Activated T-helper 1 cell treated with Interleukin-2 at 50 U/mL for 16 hours (primary cell): Measurements from ENCODE around the gene CHIT1.
"Not testable (repeated sequence)": the region's sequence is repeated elsewhere in the genome, so short reads cannot be mapped to it uniquely, and the experiment has no call there.

Experiments
- DNase-seq: peaks from one replicate; pipeline ENCODE4 v3.0.0-alpha.2; 2020; ENCODE audit warnings: low read depth

CHIT1 gene

GRCh38 chr1:203229471-203230135 lies at the start of gene CHIT1:
Gene CHIT1 (minus strand): TSS chr1:203229673. CDS start chr1:203229636, 37 bp downstream.
- no peak for DNase-seq

DNA sequence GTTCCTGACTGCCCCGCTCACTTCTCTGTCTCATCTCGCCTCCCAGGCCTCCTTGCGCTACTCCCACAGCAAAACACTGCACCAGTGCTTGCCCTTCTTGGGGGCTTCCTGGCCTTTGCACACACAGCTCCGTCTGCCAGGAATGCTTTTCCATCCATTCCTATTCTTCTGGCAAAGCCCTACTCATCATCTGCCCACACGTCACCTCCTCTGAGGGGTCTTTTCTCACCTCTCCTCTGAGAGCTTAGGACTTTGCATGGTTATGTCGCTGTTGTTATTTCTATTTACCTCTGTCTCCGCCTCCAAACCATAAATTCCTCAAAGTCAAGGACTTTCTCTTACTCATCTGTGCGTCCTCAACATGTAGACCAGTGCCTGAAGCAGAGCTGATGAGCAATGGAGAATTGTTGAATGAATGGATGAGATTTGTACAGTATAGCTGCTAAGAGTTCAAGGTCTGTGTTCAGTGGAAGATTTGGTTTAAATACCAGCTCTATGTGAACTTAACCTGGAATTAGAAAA lies 49.5 kb upstream of the CHIT1 start:
- DNase-seq: no peak

- no peak for DNase-seq
Measured at GRCh38 chr1:203278082-203278884, 48.8 kb upstream of the CHIT1 start.

DNA sequence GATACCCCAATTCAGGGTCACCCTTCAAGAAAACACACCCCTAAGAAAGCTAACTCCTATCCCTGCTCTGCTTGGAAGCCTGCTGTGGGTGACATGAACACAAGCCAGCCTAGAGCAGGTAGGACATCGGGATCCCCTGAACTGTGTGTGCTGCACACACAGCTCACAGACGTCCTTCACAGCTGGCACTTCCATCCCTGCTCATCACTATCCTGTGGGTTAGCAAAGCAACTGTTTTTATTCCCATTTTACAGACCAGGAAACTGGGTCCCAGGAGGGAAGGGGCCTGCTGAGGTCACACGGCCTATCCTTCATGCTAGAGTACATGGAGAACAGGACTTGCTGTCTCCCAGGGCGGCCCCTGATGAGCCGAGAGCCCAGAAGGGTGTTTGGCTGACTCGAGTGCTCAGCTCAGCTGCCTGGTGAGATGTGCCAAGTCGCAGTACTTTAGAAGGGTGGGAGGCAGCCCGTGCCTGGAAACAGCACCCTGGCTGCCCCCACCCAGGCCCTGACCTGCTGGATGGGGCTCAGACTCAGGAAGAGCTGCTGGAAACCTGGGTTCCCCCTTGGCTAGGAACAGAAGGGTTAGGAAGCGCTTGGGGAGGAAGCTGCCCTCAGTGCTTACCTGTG lies 47.6 kb upstream of the CHIT1 start:
- DNase-seq: no peak

GRCh38 chr1:203276408-203276807 lies 46.9 kb upstream of the CHIT1 start:
- no peak for DNase-seq

GRCh38 chr1:203275656-203276272 lies 46.3 kb upstream of the CHIT1 start:
- DNase-seq: no peak

- no peak for DNase-seq
Measured at GRCh38 chr1:203274603-203275381, 45.3 kb upstream of the CHIT1 start.

DNA sequence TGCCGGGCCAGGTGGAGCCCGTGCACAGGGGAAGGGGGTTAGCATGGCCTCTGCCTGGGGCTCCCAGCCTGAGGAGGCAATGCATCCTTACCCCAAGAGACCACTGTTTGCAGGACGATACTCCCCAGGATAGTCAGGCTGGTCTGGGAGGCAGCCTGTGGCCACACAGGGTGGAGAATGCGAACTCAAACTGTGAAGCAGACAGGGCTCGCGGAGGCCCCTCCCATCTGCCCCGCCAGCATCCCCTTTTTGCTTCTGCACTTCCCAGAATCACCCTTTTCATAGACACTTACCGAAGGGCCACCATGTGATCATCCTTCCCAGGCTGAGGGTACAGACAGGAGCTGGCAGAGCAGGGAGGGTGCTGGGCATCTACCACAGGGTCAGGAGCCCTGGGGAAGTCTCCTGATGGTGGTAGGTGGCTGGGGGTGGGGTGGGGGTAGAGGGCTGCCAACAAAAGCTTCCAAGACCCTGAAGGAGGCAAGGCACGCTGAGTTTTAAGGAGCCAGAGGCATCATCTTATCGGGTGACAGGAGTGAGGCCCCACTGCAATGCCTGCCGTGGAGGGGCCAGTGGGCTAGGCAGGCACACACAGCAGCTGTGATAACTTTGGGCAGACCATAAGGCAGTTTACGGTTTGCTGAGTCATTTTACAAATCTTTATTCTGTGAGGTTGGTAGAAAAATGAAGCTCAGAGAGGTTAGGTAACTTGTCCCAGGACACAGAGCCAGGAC lies 44.6 kb upstream of the CHIT1 start:
- no peak for DNase-seq

- peak; percentile 88 for DNase-seq
Measured at GRCh38 chr1:203273206-203273868, 43.9 kb upstream of the CHIT1 start.

DNA sequence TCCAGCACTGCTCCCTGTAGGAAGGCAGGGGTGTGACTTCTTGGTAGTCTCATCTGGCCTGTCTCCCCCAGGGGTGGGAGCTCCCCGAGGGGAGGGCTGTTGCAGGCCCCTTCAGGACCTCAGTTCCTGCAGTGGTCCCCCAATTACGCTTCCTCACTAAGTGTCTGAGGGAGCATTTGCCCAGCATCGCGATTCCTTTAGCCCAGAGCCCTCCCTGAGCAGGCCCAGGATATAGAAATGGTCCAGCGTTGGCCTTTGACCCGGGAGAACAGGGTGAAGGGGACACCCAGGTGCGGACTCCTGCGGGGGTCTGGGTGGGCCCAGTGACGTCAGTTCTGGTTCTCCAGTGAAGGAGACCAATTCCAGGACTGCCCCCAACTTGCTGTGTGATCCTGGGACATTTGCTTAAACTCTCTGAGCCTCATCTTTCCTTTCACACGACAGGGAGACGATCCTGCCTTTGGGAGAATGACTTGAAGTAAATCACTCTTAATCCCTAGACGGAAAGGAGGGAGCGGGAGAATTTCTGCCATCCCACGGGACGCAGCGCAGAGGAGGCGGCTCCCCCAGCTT lies 43.2 kb upstream of the CHIT1 start:
- no peak for DNase-seq

GRCh38 chr1:203271962-203272632 lies 42.6 kb upstream of the CHIT1 start:
- no peak for DNase-seq

GRCh38 chr1:203271018-203271743 lies 41.7 kb upstream of the CHIT1 start:
- peak; percentile 31 for DNase-seq

GRCh38 chr1:203270448-203270847 lies 41.0 kb upstream of the CHIT1 start:
- no peak for DNase-seq

DNA sequence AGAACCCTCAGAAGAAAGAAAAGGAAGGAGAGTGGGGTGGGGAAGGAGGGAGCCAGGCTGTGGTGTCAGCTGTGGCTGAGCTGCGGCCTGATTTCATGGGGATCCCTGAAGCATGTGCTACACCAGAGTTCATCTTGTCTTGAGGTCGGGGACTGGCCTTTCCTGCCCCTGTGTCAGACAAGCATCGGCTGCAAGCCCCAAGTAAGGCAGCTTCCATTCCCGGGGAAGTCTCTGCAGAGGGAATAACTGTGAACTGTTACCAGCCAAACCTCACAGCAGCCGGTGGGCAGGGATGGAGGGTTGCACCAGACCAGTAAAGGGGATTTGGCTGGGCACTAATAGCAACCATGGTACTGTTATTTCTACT lies 40.2 kb upstream of the CHIT1 start:
- DNase-seq: no peak

- DNase-seq: no peak
Measured at GRCh38 chr1:203268901-203269653, 39.6 kb upstream of the CHIT1 start.

GRCh38 chr1:203267912-203268311 lies 38.4 kb upstream of the CHIT1 start:
- no peak for DNase-seq

DNA sequence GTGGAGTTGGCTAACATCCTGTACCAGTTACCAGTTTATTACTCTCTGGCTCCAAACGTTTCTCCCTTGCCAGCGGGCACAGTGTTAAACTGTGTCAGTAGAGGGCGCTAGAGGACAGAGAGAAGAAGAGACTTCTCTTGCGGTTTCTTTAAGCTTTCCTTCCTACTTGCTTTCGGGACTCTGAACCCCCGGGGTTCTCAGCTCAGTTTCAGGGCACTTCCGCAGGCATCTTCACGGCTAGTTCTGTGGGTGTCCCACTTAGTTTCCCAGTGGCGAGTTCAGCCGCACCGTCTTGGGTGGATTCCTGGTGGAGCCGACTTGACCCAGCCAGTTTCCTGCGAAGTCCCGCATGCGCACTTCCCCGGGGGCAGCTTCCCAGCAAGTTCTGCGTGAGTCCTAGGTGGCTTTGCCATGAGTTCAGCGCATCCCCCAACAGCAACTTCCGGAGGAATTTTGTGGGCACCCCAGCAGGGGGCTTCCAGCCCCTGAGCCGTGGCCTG lies 37.9 kb upstream of the CHIT1 start:
- DNase-seq: peak; percentile 64

- not testable (repeated sequence) for DNase-seq
Measured at GRCh38 chr1:203266140-203266539, 36.7 kb upstream of the CHIT1 start.
